NCI-H2029 treated with DMSO at 0.1 percent for 48 hours (cell line): ENCODE measurements around the gene THEM5.
A peak's percentile ranks its signal among the peaks of the same experiment; 100 is the strongest.

ENCODE experiments used
- DNase-seq: peaks from one replicate; lab custom pipeline; 2025; lab: John Stamatoyannopoulos, UW

THEM5 gene

DNA sequence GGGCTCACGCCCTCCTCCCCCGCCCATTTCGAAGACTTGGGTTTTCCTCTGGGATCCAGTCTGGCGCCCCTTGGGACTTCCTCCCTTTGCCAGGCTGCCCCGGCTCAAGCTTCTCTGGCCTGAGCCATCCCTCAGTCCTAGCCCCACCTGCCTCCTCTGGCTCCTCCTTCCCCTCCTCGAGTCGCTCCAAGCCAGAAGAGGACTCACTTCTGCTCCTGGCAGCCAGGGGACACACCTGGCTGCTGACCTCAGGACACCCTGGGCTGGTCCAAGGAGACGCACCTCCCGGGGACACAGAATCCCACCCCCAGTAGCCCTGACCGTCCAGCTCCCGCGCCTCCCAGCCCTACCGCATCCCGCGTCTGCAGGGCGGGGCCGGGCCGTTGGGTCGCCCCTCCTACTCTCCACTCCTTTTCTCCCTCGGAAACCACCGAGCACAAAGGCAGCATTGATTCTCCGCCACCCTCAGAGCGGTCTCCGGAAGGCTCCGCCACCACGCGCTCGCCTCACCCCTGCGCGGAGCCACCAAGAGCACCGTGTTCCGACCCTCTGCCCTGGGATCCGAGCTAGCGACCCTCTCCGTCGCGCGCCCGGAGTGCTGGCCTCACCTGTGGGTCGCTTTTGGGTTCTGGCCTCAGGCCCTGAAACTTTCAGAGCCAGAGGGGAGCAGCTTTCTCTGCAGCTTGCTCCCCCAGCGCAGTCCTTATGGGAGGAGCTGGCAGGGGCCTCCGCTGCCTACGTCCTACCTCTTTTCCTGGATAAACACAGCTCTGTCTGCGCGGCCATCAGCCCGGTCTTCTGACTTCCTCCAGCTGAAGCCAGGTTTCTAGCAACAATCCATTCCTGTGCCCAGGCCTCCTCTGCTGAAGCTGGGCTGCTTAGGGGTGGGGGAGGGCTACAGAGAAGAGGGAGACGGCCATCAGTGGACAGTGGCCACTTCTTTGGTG lies 13.8 kb downstream of the THEM5 start, which contains the start of gene C2CD4D:
C2CD4D (minus strand) TSS at position 364 of the 947 bp plus-strand sequence. CDS start 831 bp downstream, outside the sequence.
- DNase-seq, result peak; percentile 52

DNA sequence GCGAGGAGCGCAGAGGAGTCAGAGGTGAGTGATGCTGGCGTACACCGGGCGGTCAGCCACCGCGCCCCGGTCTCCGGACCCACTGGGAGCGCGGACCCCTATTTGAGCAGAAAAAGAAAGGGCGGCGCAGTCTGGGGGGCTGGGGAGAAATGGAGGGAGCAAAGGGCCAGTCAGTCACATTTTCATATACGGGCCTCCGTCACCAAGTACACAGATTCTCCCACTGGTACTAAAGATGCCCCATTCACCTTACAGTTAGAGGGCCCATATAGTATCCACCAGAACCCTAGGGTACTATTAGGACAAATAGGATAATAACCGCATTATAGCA lies 14.5 kb downstream of the THEM5 start:
- DNase-seq, result no peak

DNA sequence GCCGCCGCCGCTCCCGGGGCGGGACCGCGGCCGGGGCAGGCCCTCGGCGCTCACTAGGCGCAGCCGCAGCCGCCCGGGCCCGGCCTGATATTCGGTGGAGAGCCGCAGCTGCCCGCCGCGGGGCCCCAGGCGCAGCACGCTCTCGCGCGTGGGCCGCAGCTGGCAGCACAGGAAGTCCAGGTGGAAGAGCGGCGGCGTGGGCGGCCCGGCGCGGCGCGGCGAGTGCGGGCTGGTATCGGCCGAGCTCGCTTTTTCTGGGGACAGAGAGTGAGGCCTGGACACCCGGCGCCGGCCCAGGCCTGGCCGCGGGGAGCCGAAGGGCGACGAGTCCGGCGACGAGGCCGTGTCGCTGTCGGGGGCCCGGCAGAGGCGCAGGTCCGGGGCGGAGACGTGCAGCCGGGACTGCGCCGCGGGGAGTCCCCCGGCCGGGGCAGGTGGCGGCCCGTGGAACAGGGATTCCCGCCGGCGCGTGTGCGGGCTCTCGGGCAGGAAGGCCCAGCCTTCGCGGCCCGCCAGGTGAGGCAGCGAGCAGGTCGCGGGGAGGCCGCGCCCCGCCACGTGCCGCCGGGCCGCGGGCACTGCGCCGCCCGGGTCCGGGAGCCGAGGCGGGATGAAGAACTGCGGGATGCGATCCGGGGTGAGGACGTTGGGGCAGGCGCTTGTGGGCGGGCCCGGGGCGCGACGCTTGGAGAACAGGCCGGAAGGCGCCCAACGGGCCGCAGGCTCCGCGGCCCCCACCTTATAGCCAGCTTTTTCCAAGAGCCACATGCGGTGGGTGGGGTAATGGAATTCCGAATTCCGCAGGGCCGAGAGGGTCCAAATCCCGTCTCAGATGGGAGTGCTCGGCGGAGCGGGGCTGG lies 15.1 kb downstream of the THEM5 start:
- no peak for DNase-seq

DNA sequence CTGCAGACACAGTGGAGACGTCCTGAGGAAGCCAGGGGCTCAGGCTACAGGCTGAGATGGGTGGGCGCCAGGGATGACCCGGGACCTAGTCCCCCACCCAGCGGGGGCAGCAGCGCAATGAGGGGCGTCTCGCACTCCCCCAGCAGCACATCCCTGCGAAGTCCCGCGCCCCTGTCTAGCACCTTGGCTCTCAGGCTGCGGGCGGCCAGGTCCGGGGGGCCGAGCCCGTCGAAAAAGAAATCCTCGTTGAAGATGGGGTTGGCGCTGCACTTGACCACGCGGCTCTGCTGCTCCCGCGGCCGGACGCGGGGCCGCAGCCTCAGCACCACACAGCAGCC lies 15.7 kb downstream of the THEM5 start:
- no peak for DNase-seq

DNA sequence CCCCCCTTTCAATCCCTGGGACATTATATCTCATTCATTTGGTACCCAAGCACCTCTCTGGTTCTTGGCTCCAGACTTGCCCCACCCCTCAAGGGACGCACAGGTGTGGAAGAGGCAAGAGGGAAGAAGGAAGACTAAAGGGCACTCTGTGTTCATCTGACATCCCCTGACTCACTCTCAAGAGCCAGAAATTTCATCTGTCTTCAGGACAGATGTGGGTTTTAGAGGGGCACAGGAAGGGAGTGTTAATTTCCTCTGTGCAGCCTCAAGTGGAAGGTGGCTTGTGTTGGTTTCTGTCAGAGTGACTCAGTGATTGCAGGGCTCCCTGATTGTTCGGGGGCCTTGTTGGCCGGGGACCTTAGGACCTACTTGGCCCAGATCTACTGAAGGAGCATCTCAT lies 16.3 kb downstream of the THEM5 start:
- DNase-seq, result no peak

DNA sequence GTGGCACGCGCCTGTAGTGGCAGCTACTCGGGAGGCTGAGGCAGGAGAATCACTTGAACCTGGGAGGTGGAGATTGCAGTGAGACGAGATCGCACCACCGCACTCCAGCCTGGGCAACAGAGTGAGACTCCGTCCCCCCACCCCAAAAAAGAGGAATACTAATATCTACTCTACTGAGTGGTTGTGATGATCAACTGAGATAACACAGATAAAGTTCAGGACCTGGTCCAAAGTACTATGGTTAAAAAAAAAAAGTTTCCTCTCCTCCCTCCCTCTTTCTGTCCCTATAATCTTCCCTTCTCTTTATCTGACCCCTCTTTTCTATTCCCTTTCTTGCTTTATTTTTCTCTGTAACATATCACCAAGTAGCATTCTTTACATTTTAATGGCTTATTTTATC lies 17.9 kb downstream of the THEM5 start:
- DNase-seq, result no peak

DNA sequence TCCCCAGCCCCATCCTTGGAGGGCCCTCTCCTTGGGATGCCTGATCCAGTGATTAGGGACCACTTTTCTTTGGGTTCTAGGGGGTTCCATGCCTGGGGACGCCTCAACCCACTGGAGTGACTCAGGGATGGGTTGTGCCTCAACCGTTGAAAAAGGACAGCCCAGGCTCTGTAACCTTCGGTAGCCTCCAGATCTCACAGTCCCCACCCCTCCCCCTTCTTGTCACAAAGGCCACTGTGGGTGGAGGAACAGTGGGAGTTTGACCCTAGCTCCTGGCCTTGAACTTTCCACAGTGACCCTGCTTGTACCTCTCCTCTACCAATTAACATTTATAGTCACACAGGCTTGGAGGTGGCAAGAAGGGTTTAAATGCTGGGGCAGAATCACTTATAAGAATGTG lies 19.3 kb downstream of the THEM5 start:
- no peak for DNase-seq

DNA sequence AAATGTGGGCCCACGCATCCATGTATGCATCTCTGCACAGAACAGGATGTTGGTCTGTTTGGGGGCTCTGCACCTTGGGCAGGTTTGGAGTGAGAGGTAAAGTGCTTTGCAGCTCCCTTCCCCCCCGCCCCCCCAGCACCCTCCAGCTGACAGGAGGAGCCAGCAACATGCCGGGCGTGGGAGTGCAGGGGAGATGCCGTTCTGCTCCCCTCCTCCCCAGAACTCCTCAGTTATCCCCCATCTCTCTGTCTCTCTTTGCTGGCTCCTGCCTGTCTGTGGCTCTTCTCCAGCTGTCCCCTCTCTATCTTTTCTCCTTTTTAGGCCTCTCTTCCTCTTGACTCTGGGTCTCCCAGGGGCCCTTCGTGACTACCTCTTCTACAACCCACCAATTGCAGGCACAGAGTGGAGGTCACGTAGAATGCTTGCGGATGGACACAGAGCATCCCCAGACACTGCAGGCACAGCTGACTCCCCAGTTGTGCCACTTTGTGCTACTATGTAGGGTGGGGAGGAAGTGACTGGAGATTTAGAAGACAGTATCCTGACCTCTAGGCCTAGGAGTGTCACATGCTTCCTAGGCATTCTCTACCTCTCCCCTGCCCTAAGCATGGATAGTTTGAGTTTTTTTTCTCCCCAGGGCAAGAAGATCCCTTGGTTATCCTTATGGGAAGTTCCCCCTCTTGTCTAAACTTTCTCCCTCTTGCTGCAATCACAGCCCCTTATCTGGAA lies 20.2 kb downstream of the THEM5 start:
- no peak for DNase-seq

DNA sequence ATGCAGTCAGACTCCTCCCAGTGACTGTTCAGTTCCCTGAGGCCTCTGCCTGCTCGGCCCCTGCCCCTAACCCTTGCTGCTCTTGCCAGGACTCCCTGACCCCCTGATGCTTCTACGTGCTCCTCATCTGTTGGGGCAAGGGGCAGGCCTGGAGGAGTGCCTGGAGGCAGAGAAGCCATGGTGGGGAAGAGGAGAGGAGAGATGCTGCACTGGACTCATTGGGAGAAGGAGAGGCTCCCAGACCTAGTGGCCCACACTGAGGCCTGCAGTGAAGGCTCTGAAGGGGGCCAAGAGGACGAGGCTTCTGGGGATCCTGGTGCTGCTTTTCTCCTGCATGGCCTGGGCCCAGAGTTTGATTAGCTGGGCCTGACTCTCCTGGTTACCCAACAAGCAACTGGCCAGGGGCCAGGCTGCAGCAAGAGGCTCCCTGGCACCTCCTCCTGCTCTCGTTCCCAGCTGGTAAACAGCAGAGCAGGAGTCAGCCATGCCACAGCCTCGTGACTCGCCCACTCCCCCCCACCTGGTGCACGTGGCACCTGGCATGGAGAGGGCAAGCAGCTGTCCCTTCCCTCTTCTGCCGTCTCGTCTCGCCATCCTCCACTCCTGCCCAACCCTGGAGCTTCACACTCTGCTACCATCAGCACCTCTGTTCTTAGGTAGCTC lies 21.1 kb downstream of the THEM5 start:
- peak; percentile 74 for DNase-seq

DNA sequence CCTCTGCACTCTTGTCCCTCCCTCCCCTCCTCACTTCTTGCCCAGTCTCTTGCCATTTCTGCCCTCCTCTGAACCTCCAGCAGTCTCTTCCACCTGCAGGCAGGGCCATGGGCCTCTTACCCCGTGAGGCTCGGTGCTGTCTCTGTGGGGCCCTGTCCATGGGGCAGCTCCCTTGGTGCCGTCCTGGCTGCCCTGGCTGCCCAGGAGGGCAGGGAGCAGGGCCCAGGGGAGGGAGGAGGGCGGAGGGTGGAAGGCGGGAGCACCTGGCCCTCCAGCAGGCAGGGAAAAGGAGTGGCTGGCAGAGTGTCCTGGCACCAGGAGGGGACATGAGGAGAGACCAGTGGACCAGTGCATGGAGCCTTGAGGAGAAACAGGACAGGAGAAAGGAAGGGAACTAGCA lies 21.9 kb downstream of the THEM5 start, which contains the start of gene RORC:
RORC (minus strand) TSS at position 198 of the 400 bp plus-strand sequence; CDS start at position 160, 38 bp downstream.
- peak; percentile 47 for DNase-seq

DNA sequence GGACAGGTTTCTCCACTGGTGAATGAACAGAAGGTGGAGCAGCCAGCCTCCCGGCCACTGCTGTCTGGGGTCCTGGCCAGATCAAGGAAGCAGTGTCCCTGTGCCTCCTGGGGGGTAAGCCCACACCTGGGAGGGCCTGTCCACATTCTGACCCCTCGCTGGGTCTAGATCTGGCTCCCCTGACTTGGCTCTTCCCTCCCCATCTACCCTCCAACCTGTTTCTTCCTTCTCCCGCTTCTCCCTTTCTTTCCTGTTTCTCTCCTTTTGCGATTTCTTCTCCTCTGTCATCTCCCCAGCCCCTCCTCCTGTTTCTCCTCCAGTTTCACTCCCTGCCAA lies 22.3 kb downstream of the THEM5 start:
- no peak for DNase-seq

DNA sequence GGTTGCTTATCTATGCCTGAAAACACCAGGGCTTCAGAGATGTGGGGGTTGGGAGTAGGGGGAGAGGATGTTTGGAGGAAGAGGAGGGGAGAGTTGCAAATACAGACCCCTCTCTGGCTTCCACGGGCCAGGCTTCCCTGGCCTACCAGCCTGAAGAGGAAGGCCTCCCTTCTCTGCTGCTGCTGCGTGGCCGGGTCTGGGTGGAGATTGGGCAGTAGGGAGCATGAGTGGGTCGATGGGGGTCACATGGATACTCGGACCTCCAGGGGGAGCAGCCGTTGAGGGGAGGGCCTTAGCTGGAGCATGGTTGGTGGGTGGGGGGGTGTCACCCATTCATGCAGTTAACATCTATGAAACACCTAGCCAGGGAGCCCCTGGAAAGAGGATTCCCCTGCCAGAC lies 23.5 kb downstream of the THEM5 start:
- DNase-seq, result no peak

DNA sequence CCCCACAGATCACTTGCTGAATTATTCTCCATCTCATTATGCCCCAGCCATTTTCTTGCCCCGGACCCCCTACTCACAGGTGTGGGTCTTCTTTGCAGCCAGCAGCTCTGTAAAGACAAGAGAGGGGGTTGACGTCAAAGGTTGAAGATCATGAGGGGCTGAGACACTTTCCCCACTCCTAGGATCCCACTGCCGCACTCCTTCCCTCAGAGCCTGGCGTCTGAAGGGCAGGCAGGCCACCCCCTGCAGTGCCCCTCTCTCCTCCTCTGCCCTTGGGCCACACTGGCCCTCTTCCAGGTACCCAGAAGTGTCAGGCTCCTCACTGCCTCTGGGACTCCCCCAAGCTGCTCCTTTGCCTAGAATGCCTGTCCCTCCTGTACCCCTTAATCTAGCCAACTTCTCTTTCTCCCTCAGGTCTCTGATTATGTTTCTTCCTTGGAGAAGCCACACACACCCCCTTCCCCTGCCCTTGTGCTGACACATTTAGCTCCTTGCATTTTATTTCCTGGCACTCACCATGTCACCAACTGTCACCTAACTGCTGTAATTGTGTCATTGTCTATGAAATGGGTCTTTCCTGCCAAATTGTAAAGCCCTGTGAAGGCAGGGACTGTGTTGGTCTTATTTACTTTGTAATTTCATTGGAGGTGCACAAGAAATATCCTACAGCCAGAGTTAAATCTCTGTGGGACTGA lies 24.0 kb downstream of the THEM5 start:
- DNase-seq, result no peak

DNA sequence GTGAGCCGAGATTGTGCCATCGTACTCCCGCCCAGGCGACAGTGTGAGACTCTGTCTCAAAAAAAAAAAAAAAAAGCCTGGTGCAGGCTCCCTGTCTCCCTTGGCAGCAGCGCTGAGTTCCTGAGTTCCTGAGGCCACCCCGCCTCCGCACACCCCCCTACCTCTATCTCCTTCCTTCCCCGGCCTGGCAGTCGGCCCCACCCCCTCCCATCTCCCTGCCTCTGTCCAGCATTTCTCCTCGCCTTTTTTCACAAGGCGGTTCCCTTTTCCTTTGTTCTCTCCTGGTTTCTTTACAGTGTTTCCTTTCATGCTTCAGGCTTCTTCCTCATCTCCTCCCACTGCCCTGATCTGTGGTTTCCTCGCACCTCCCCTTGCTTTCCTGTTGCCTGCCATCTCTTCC lies 24.6 kb downstream of the THEM5 start:
- DNase-seq, result no peak

DNA sequence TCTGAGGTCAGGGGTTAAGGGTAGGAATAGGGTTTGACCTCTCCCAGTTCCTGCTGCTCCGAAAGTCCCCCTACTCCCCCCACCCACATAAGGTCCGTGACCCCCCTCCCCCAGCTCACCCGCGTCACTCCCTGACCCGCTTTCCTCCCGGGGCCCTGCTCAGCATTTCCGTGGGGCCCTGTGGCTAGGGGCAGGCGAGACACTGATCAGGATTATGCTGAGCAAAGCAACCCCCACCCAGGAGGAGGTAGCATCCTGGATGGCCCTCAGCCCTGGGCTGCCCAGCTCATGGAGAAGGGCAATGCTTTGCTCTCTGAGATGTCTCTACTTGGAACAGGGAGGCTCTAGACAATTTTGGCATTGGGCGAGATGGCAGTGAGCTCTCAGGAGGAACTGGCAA lies 25.7 kb downstream of the THEM5 start:
- DNase-seq, result no peak

DNA sequence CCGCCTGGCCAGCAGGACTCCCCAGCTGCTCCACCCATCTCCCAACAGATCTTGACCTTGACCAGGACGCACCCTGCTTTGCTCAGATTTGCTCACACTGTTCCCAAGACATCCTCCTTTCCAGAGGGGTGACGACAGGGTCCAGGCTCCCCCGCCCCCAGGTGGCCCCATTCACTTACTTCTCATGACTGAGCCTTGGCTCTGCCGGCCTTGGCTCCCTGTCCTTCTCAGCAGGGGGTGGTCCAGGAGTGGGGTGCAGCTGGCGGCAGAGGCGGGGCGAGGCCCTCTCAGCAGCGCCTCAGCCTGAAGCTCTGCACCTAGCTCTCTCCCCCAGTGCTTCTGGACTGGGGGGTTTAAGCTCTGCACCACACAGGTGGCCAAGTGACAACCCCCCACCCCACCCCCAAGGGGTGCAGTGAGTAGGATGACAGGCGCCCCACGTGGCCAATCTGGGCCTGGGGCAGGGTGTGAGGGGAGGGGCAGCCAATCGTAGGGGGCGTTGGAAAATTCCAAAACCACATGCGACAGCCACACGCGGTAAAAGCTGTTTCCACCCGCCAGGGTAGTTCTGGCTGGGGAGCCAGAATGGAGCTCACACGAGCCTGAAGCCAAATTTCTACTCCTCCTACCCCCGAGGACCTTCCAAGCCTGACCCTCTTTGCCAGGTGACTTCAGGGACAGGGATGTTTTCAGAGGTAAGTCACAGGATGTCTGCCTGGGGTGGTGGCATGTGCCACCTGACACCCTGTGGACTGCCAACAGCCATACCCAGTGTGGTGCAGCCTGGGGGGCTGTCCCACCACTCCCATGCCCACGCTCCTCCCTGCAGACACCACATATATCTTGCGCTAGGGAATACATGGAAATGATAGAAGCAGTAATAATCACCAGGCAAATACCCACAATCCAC lies 27.5 kb downstream of the THEM5 start:
- no peak for DNase-seq

DNA sequence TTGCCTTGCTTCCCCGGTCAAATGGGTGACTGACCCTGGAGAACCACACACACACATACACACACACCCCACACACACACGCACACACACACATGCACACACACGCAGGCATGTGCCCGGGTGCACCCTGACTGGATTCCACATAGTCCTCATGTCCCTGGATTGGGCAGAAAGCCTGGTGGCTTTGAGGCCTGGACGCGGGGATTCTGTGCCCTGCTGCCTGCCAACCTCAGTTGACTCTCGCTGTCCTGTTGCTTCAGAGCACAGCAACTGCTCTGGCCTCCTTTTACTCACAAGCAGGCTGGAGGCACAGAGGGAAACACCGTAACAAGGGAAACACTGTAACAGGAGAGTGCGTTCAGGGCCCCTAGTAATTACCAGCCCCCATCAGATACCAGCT lies 28.3 kb downstream of the THEM5 start:
- DNase-seq, result no peak

DNA sequence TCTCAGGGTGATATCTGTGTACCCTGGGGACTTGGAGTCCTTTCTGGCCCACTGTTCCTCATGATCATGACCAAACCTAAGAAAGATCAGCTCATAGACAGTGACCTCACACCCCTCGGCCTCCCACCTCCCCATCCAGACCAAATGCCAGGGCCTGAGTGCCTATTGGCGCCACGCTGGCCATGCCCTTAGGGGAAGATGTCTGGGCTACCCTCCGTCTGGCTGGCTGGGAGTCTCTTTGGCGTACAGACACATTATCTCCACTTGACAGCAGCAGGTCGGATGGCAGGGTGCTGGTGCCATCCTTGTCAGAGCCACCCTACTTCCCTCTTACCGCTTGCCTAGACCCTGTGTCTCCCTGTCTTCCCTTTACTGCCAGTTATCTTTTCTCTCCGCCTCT lies 30.3 kb downstream of the THEM5 start:
- no peak for DNase-seq

DNA sequence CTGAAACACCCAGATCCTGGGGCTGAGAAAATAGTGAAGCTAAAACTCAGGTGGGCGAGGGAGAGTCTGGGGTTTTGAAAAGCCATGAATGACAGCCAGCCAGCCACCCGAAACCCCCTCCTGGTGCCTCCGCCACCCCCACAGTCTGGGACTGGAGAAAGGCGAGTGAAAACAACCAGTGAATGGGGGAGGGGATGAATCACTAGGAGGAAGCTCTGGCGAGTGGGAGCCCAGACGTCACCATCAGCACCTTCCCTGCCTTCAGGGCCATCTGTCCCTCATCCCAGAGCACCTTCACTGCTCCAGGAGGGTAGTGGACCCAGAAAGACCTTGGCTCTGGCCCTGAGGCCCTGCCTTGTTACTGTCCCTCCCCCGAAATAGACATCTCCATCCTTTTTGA lies 31.1 kb downstream of the THEM5 start:
- no peak for DNase-seq

DNA sequence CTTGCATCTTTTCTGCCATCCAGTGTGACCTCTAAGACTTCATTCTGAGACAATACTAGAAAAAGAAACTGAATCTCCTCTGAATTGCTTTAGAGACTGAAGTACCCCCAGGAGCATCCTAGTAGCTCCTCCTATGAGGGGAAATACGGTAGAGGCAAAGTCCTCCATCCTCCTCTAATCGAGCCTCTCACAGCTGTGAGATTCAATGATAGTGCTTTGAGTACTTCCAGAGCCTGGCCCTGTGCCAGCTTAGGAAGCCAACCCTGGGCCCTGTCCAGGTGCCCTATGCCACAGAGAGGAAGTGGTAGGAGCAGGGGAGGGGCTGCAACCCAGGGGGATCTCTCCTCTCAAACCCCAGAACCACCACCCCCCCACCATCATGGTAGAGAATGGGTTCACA lies 32.6 kb downstream of the THEM5 start:
- peak; percentile 83 for DNase-seq
